GM12873 (cell line): ENCODE results near the gene SLC9A9.

Experiments used
- TF ChIP-seq, protein P1 (sequence below): IDR thresholded peaks from 2 replicates; pipeline ENCODE4 v1.5.1; 2012; ENCODE audit warnings: low read depth, mild to moderate bottlenecking, moderate library complexity, low read length, control low read depth; ENCODE audit not compliant: insufficient read depth; ENCODE audit errors: missing control alignments

SLC9A9 gene

DNA sequence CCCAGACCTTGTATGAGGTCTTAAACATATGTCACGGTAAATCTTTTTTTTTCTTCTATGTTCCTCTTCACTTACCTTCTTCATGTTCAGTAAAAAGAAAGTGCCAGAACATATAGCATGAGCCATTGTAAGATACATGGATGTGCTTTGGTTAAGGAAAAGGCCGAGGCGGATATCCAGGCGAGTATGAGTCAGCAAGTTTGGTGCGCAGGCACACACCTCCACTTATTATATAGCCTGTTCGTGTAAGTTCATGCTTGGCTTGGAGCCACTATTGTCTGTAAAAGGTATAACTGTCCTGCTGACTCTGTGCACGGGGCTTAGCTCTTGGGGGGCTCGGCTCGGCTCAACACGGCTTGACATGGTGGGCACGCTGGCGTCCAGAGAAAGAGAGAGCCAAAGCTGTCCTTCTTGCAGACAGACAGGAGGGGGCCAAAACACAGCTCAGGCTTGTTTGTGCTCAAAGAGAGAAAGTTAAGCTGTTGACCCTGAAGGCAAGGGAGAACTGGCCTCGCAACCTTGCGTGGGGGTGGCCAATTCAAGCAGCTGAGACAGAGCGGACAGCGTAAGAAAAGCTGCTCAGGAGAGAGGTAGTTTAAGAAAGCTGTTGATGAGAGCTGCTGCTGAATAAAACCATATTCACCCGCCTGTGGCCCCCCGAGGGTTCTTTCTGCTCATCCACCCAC, 251.2 kb downstream of the SLC9A9 start:
- TF ChIP-seq, protein P1, sequence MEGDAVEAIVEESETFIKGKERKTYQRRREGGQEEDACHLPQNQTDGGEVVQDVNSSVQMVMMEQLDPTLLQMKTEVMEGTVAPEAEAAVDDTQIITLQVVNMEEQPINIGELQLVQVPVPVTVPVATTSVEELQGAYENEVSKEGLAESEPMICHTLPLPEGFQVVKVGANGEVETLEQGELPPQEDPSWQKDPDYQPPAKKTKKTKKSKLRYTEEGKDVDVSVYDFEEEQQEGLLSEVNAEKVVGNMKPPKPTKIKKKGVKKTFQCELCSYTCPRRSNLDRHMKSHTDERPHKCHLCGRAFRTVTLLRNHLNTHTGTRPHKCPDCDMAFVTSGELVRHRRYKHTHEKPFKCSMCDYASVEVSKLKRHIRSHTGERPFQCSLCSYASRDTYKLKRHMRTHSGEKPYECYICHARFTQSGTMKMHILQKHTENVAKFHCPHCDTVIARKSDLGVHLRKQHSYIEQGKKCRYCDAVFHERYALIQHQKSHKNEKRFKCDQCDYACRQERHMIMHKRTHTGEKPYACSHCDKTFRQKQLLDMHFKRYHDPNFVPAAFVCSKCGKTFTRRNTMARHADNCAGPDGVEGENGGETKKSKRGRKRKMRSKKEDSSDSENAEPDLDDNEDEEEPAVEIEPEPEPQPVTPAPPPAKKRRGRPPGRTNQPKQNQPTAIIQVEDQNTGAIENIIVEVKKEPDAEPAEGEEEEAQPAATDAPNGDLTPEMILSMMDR, result no peak

DNA sequence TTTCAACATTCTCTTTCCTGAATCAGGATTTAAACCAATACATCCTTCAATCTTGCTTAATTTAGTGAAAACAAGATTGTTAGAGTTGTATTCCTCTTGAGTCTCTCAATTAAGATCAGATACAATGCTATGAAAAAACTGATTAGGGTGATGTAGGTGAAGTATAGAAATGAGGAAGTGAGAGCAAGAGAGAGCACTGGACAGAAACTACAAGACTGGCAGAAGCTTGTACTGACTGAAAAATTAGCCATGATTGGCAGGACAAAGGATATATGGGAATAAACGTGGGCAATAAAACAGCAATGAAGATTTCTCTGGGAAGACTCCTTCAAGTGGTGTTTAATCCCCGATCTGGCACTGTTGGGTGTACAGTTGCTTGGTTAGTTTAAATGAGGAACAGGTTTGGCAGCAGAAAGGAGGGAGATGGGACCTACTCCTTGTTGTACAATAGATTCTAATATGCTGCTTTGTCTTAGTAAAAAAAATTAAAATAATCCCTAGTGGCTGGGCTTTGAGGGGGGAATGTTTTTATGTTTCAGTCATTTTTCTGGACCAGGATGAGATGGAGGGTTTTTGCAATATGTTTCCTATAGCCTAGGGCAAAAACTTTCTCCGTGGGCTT, 252.7 kb downstream of the SLC9A9 start:
- TF ChIP-seq, protein P1, result no peak

DNA sequence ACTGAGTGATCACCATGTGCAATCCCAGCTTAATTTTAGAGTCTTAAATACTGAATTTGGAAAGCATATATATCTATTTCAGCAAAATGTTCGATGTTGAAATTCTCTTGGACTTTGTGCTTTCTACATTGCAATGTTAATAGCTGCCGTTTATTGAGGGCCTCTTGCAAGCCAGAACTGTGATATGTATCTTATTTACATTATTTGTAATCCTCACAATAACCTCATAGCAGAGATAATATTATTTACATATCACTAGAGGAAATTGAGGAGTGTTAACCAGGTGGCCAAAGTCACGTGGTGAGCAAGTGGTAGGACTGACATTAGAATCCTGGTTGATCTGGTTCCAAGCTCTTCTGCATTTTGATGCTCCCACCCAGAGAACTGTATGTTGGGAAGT, 254.1 kb downstream of the SLC9A9 start:
- TF ChIP-seq, protein P1, result no peak

DNA sequence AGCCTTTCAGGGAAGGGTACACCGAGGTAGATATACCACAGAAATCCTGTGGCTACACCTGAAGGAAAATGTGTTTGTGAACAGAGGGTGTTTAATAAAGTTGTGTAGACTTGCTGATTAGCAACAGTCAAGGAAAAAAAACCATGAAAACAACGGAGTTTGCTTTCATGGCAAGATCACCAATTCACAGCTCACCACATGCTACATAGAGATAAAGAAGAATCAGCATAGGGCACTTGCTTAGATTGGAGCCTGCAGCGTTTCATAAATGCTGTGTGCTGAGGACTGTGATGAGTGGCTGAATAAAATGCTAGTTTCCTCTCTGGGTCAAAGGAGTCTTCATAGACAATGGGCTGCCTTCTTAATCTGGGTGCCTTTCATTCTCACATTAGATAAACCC, 257.6 kb downstream of the SLC9A9 start:
- TF ChIP-seq, protein P1, result no peak

DNA sequence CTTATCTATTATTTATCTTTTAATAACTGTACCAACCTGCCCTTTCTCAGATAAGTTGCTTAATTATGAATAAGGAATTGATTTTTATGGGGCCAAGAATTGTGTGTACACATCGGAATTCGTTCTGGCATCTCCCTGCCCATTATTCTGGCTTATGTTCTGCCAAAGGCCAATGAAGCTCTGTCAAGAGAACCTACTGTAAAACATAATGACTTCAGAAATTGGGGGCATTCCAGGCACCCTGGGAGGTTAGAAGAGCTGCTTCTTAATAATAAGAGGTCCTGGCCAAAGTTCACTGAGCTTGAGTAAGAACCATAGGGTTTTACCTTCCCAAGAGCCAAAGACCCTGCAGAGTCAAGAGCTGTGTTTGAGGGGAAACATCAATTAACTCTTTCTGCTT, 261.7 kb downstream of the SLC9A9 start:
- TF ChIP-seq, protein P1, result no peak

DNA sequence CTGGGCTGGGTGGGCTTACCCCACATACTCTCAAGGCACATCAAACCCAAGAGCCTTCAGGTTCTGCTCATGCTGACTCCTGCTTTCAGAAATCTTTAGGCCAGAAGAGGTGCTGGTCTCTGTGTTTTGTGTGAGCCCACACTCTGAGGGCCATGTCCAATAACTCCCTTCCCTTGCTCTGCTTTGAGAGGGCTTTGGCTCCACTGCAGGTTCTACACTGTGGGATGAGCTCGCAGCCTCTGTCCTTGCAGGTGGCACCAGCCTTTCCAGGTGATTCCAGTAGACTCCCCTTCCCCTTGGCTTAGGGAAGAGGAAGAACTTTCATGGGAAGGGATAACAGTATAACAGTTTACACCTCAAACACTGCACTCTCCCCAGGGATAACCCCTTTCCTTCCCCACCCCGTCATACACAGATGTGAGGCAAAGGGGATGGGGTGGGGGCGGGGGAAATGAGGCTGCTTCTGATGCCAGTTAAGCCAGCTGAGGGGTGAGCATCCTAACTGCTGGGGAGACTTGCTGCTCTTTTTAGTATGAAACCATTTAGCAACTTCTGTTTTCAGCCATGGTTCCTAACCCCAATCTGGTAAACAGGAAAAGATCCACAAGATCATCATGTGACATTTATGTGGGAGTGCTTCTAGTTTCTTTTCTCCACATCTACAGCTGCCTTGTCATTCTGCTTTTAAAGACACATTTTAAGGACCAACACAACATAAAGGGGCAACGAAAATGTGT, 262.4 kb downstream of the SLC9A9 start:
- TF ChIP-seq, protein P1, result no peak

DNA sequence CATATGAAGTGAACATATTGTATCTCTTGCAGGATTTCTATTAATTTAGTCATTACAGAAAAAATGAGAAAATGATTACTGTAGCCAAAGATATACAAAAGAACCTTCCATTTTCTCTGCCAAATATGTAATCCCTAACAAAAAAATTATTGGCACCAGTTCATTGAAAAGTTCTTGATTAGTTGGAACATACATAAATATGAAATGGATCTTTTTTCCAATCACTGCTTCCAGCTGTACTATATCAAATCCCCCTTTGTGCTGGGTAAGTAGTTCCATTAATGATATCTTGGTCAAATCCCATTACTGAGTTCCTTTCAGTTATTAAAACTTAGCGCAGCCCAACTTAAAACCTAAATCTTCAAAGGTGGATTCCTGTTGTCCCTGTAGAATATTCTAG, 263.8 kb downstream of the SLC9A9 start:
- TF ChIP-seq, protein P1, result no peak
